H1 (cell line): Measurements from ENCODE around the gene NT5M. TPM values are rescaled to one million over a fixed set of nuclear protein-coding genes. Genes with fewer than 3 reads are reported as not detected.

Experiments used
- CTCF ChIA-PET: fragments of 300-600 bp; sonication (Branson Sonifier 250); formaldehyde crosslinking; loops from one replicate; lab custom pipeline; 2021; ENCODE audit not compliant: partially characterized antibody; lab: Charles Lee
- POLR2A ChIA-PET: fragments of 300-600 bp; sonication (Branson Sonifier 250); formaldehyde crosslinking; loops from one replicate; lab custom pipeline; 2021; ENCODE audit warnings: inconsistent platforms; ENCODE audit not compliant: partially characterized antibody; lab: Charles Lee
- DNase-seq, 2 experiments: peaks; one replicate each; pipeline versions ENCODE4 v3.0.0 to v3.0.0-alpha.2; 2010 to 2022; ENCODE audit warnings: low spot score in 2 of 2, low read depth in 1 of 2, mixed read lengths in 1 of 2
- FAIRE-seq: peaks from 2 replicates; lab custom pipeline; 2011; peaks lifted over from hg19 to GRCh38; lab: Jason Lieb, UNC
- H2AFZ ChIP-seq: 2 replicates; pipeline ENCODE4 v1.8.1; 2012; ENCODE audit warnings: low read length, inconsistent platforms
- H2AK5ac ChIP-seq: 2 replicates; pipeline ENCODE4 v1.6.1; 2013; ENCODE audit warnings: low read depth, low read length
- H2BK120ac ChIP-seq: replicated peaks from 2 replicates; pipeline ENCODE3; 2013; ENCODE audit warnings: low read depth, low read length, inconsistent platforms
- H2BK12ac ChIP-seq: 2 replicates; pipeline ENCODE4 v1.6.1; 2013; ENCODE audit warnings: low read depth, low read length
- H2BK15ac ChIP-seq: 2 replicates; pipeline ENCODE4 v1.6.1; 2013; ENCODE audit warnings: low read length
- H2BK20ac ChIP-seq: 2 replicates; pipeline ENCODE4 v1.6.1; 2013; ENCODE audit warnings: low read length
- H2BK5ac ChIP-seq: 2 replicates; pipeline ENCODE4 v1.6.1; 2013; ENCODE audit warnings: low read depth, low read length
- H3K14ac ChIP-seq: 2 replicates; pipeline ENCODE4 v1.6.1; 2013; ENCODE audit warnings: inconsistent platforms; ENCODE audit not compliant: insufficient read length
- H3K18ac ChIP-seq: 2 replicates; pipeline ENCODE4 v1.6.1; 2013; ENCODE audit warnings: low read length; ENCODE audit errors: extremely low read depth
- H3K23ac ChIP-seq: 2 replicates; pipeline ENCODE4 v1.6.1; 2013; ENCODE audit warnings: inconsistent platforms; ENCODE audit not compliant: insufficient read length
- H3K23me2 ChIP-seq: 2 replicates; pipeline ENCODE4 v1.6.1; 2013; ENCODE audit warnings: low read depth, low read length
- H3K27ac ChIP-seq: 2 replicates; pipeline ENCODE4 v1.6.1; 2011; ENCODE audit warnings: low read depth, low read length, inconsistent platforms
- H3K27me3 ChIP-seq, 4 experiments: replicated peaks in 1 of 4; 1 replicate in 1 of 4; 2 replicates in 3 of 4; pipeline versions ENCODE4 v1.6.1 to v1.8.1; 2011 to 2013; ENCODE audit warnings: low read length in 3 of 4, mild to moderate bottlenecking in 3 of 4, inconsistent platforms in 2 of 4, mixed read lengths in 2 of 4, moderate library complexity in 1 of 4; ENCODE audit not compliant: control insufficient read depth in 3 of 4, insufficient read depth in 3 of 4; ENCODE audit errors: extremely low read depth in 1 of 4
- H3K36me3 ChIP-seq, 4 experiments: 2 replicates each; pipeline versions ENCODE4 v1.6.1 to v1.8.1; 2011 to 2013; ENCODE audit warnings: mild to moderate bottlenecking in 4 of 4, low read length in 3 of 4, moderate library complexity in 2 of 4, control low read depth in 1 of 4, inconsistent platforms in 1 of 4; ENCODE audit not compliant: insufficient read depth in 4 of 4, control insufficient read depth in 2 of 4
- H3K4ac ChIP-seq: replicated peaks from 2 replicates; pipeline ENCODE3; 2013; ENCODE audit warnings: low read length, low read depth, mixed read lengths, inconsistent platforms; ENCODE audit not compliant: insufficient read length
- H3K4me1 ChIP-seq, 4 experiments: replicated peaks in 1 of 4; 1 replicate in 1 of 4; 2 replicates in 3 of 4; pipeline versions ENCODE4 v1.6.1 to v1.8.1; 2011 to 2013; ENCODE audit warnings: low read length in 3 of 4, inconsistent platforms in 2 of 4, mixed read lengths in 1 of 4; ENCODE audit not compliant: insufficient read depth in 4 of 4, control insufficient read depth in 3 of 4
- H3K4me2 ChIP-seq, 2 experiments: 2 replicates each; pipeline versions ENCODE4 v1.6.1 to v1.8.1; 2011 to 2013; ENCODE audit warnings: low read depth in 2 of 2, low read length in 2 of 2, control low read depth in 1 of 2, inconsistent platforms in 1 of 2, mild to moderate bottlenecking in 1 of 2; ENCODE audit not compliant: insufficient read depth in 1 of 2
- H3K4me3 ChIP-seq, 4 experiments: fragments of 200-600, 300-600 bp in 1 of 4; sonication (generic), shearing (Covaris generic), sonication (Bioruptor Twin) in 1 of 4; 2 replicates each; pipeline versions ENCODE4 v1.5.1 to v1.8.1; 2011 to 2016; ENCODE audit warnings: low read length in 4 of 4, low read depth in 3 of 4, control low read depth in 2 of 4, inconsistent platforms in 2 of 4, mild to moderate bottlenecking in 2 of 4, mixed read lengths in 1 of 4, moderate library complexity in 1 of 4; ENCODE audit not compliant: insufficient read depth in 2 of 4; ENCODE audit errors: extremely low read depth in 1 of 4
- H3K56ac ChIP-seq: replicated peaks from 2 replicates; pipeline ENCODE3; 2013; ENCODE audit warnings: low read depth, mild to moderate bottlenecking, mixed read lengths, low read length, inconsistent platforms; ENCODE audit not compliant: insufficient read length
- H3K79me1 ChIP-seq: 2 replicates; pipeline ENCODE4 v1.6.1; 2013; ENCODE audit warnings: low read depth, low read length, control low read depth
- H3K79me2 ChIP-seq, 2 experiments: 2 replicates each; pipeline versions ENCODE4 v1.6.1 to v1.8.1; 2012 to 2013; ENCODE audit warnings: low read length in 2 of 2, mild to moderate bottlenecking in 2 of 2, inconsistent platforms in 1 of 2; ENCODE audit not compliant: insufficient read depth in 2 of 2, control insufficient read depth in 1 of 2
- H3K9ac ChIP-seq, 4 experiments: replicated peaks in 1 of 4; 1 replicate in 1 of 4; 2 replicates in 3 of 4; pipeline versions ENCODE4 v1.6.1 to v1.8.1; 2011 to 2013; ENCODE audit warnings: low read depth in 3 of 4, low read length in 3 of 4, control low read depth in 2 of 4, mild to moderate bottlenecking in 2 of 4, moderate library complexity in 2 of 4, inconsistent platforms in 1 of 4; ENCODE audit errors: extremely low read depth in 1 of 4
- H3K9me3 ChIP-seq, 2 experiments: 2 replicates each; pipeline versions ENCODE4 v1.6.1 to v1.8.1; 2012 to 2013; ENCODE audit warnings: mild to moderate bottlenecking in 2 of 2, moderate library complexity in 2 of 2, control low read depth in 1 of 2, inconsistent platforms in 1 of 2, low read depth in 1 of 2, low read length in 1 of 2, mixed read lengths in 1 of 2; ENCODE audit not compliant: insufficient read depth in 2 of 2
- H4K20me1 ChIP-seq, 2 experiments: replicated peaks in 1 of 2; 2 replicates each; pipeline versions ENCODE3 to v1.8.1; 2011 to 2013; ENCODE audit warnings: inconsistent platforms in 2 of 2, low read length in 2 of 2, mild to moderate bottlenecking in 1 of 2; ENCODE audit not compliant: insufficient read depth in 2 of 2, control insufficient read depth in 1 of 2
- H4K5ac ChIP-seq: 2 replicates; pipeline ENCODE4 v1.6.1; 2013; ENCODE audit warnings: low read length, low read depth, mixed read lengths, inconsistent platforms; ENCODE audit not compliant: insufficient read length
- H4K8ac ChIP-seq: 2 replicates; pipeline ENCODE4 v1.8.0; 2013; ENCODE audit warnings: mild to moderate bottlenecking, moderate library complexity, low read length, inconsistent platforms; ENCODE audit not compliant: insufficient read depth; ENCODE audit errors: extremely low read depth
- H4K91ac ChIP-seq: replicated peaks from 2 replicates; pipeline ENCODE3; 2013; ENCODE audit warnings: low read length, mixed read lengths, inconsistent platforms; ENCODE audit not compliant: insufficient read length
- CHD1 ChIP-seq: IDR thresholded peaks from 2 replicates; pipeline ENCODE4 v1.6.1; 2012; ENCODE audit warnings: low read depth, low read length, improper control_type of control experiment
- EGR1 ChIP-seq: IDR thresholded peaks from 2 replicates; pipeline ENCODE4 v1.6.1; 2011; ENCODE audit warnings: low read depth, low read length, borderline replicate concordance
- GABPA ChIP-seq: IDR thresholded peaks from 2 replicates; pipeline ENCODE4 v1.6.1; 2011; ENCODE audit warnings: mild to moderate bottlenecking, low read length, moderate library complexity, borderline replicate concordance; ENCODE audit not compliant: insufficient read depth
- NANOG ChIP-seq: IDR thresholded peaks from 2 replicates; pipeline ENCODE4 v1.6.1; 2011; ENCODE audit warnings: low read length, low read depth, mild to moderate bottlenecking, inconsistent platforms; ENCODE audit not compliant: insufficient read depth, poor library complexity, severe bottlenecking
- NRF1 ChIP-seq: IDR thresholded peaks from 2 replicates; pipeline ENCODE4 v1.6.1; 2011; ENCODE audit warnings: mild to moderate bottlenecking, low read depth, low read length, improper control_type of control experiment
- POU5F1 ChIP-seq: IDR thresholded peaks from 2 replicates; pipeline ENCODE4 v1.6.1; 2011; ENCODE audit warnings: low read depth, mild to moderate bottlenecking, low read length, moderate library complexity
- RXRA ChIP-seq: IDR thresholded peaks from 2 replicates; pipeline ENCODE4 v1.6.1; 2011; ENCODE audit warnings: low read depth, mild to moderate bottlenecking, low read length, moderate library complexity; ENCODE audit not compliant: insufficient read depth
- SIRT6 ChIP-seq: IDR thresholded peaks from one replicate; pipeline ENCODE4 v1.7.1; 2012; ENCODE audit warnings: low read length, inconsistent platforms
- SUZ12 ChIP-seq: fragments of 200-600 bp; sonication (generic); IDR thresholded peaks from 2 replicates; pipeline ENCODE4 v1.6.1; 2012; ENCODE audit warnings: mild to moderate bottlenecking, inconsistent platforms, low read length, moderate library complexity, mixed read lengths
- YY1 ChIP-seq: IDR thresholded peaks from 2 replicates; pipeline ENCODE4 v1.6.1; 2011; ENCODE audit warnings: low read depth, mild to moderate bottlenecking, low read length
- WGBS, 2 experiments: shearing (Covaris generic) in 1 of 2; methylation state at CpG; one replicate each; pipeline versions ENCODE4 v1.1.6 to v1.1.7; 2013 to 2015; ENCODE audit warnings: low lambda C conversion rate in 2 of 2, mixed read lengths in 2 of 2, inconsistent platforms in 1 of 2, low coverage in 1 of 2, missing lambda C conversion rate in 1 of 2; ENCODE audit not compliant: insufficient replicate concordance in 2 of 2, insufficient coverage in 1 of 2, insufficient read length in 1 of 2; ENCODE audit errors: extremely low coverage in 1 of 2, missing lambda C conversion rate in 1 of 2; 5-methylcytosine and 5-hydroxymethylcytosine counted together
- polyA plus RNA-seq, 7 experiments: library from polyadenylated mRNA; depleted of rRNA in 3 of 7; stranded (reverse) in 5 of 7; unstranded in 2 of 7; fragments of >200 nt in 5 of 7; fragments of 200-250 nt in 2 of 7; gene quantifications; 1 replicate in 5 of 7; 2 replicates in 1 of 7; 4 replicates in 1 of 7; pipeline versions ENCODE4 v1.2.1 to v1.2.3, GENCODE V29; 2011 to 2013; ENCODE audit warnings: missing spikeins in 2 of 7, mixed read lengths in 2 of 7
- total RNA-seq: library from RNA; stranded (reverse); fragmentation: NEBNext Ultra II Directional; extraction: Animal tissue kit (Norgen Biotek cat#: 25700); gene quantifications from 2 replicates; pipeline ENCODE4 v1.2.1, GENCODE V29; 2021

NT5M gene
- total and polyA plus RNA-seq, 2 of the 8 experiments (the other 6 are each of a cell fraction or from before 2014, with no cell fraction given): 7.6 to 18.2 TPM

GRCh38 chr17:17279316-17279715 is 23.9 kb upstream of the NT5M start:
- Histone ChIP-seq H3K14ac (no peak overlapping the region), H3K27me3 (no peaks in the 10 kb centered on the region), H2AFZ (no peak overlapping the region), H3K9me3 (no peaks in the 10 kb centered on the region), H3K36me3 (peaks cover 0 to 13% (median 3%) of the 10 kb centered on the region in 4 experiments; a peak in 4 of 8 replicates), H3K18ac (no peak overlapping the region), H2BK20ac (no peak overlapping the region), H4K20me1 (peaks cover 3 to 11% of the 10 kb centered on the region in 2 experiments), H3K4me1 (peaks cover 0 to 6% (median 4%) of the 10 kb centered on the region in 4 experiments; a peak in 3 of 7 replicates), H3K23ac (no peak overlapping the region), H2BK5ac (no peak overlapping the region), H2AK5ac (no peak overlapping the region), H3K23me2 (peaks cover 3% of the 10 kb centered on the region), H3K79me1 (peaks cover 4% of the 10 kb centered on the region), H2BK120ac (no peak overlapping the region), H2BK15ac (no peak overlapping the region), H3K79me2 (peaks cover 18 to 51% of the 10 kb centered on the region in 2 experiments), H3K27ac (no peak overlapping the region), H4K8ac (no peak overlapping the region), H4K91ac (no peak overlapping the region), H3K4me3 (peak overlapping the region; percentile 88 to 96 (median 92); a peak in 5 of 8 replicates), H3K4ac (no peak overlapping the region), H3K56ac (no peak overlapping the region), H3K4me2 (peak overlapping the region; percentile 78 to 90), H4K5ac (no peak overlapping the region), H3K9ac (peak overlapping the region in 3 of 4 experiments; percentile 53 to 70 (median 65); a peak in 3 of 7 replicates), H2BK12ac (no peak overlapping the region)
- DNase-seq: no peak
- WGBS, 2 experiments: 95% methylated on average over 4 of the region's 4 CpGs; no CpG with 5 or more reads in 1 of the 2 experiments
- POLR2A ChIA-PET: interaction anchor here (1.1 to 2.0 kb wide), 2 partner anchors 8 to 53 kb away, joined by 3 to 4 read pairs; no protein-coding TSS in a partner anchor
- CTCF ChIA-PET: interaction anchor here (3.6 kb wide), 1 partner anchor 10 kb away, joined by 23 read pairs; no protein-coding TSS in a partner anchor
- no peak for TF ChIP-seq YY1
- TF ChIP-seq POU5F1: no peak
- no peak for TF ChIP-seq NANOG
- TF ChIP-seq RXRA: no peak
- no peak for TF ChIP-seq EGR1
- no peak for TF ChIP-seq GABPA
- no peak for TF ChIP-seq SIRT6
- no peak for TF ChIP-seq CHD1
- no peak for TF ChIP-seq SUZ12
- TF ChIP-seq NRF1: no peak
- no peak for FAIRE-seq
